Endothelial cell (in vitro differentiated cells): Measurements from ENCODE around the gene IRAK1. TPM values are rescaled to one million over a fixed set of nuclear protein-coding genes. Genes with fewer than 3 reads are reported as not detected.

Source experiments
- DNase-seq: peaks from one replicate; pipeline ENCODE4 v3.0.0; 2021; ENCODE audit warnings: low spot score
- H3K27ac Mint-ChIP-seq: one replicate; pipeline ENCODE4 v1.8.0; 2021; ENCODE audit warnings: mixed read lengths, inconsistent platforms; ENCODE audit not compliant: unreplicated experiment
- H3K27me3 Mint-ChIP-seq: one replicate; pipeline ENCODE4 v1.8.0; 2021; ENCODE audit warnings: mild to moderate bottlenecking, moderate library complexity, mixed read lengths, inconsistent platforms; ENCODE audit not compliant: unreplicated experiment
- H3K36me3 Mint-ChIP-seq: one replicate; pipeline ENCODE4 v1.8.0; 2021; ENCODE audit warnings: mild to moderate bottlenecking, low read depth, mixed read lengths, inconsistent platforms; ENCODE audit not compliant: unreplicated experiment
- H3K4me1 Mint-ChIP-seq: one replicate; pipeline ENCODE4 v1.8.0; 2021; ENCODE audit warnings: mild to moderate bottlenecking, mixed read lengths, inconsistent platforms; ENCODE audit not compliant: unreplicated experiment
- H3K4me3 Mint-ChIP-seq: one replicate; pipeline ENCODE4 v1.8.0; 2021; ENCODE audit warnings: mild to moderate bottlenecking, mixed read lengths, inconsistent platforms; ENCODE audit not compliant: unreplicated experiment
- H3K9me3 Mint-ChIP-seq: one replicate; pipeline ENCODE4 v1.8.0; 2021; ENCODE audit warnings: mixed read lengths, inconsistent platforms; ENCODE audit not compliant: unreplicated experiment
- long read RNA-seq: library from polyadenylated mRNA; unstranded; transcript quantifications from one replicate; pipeline ENCODE4 v2.0.0, GENCODE V29; 2020; ENCODE audit not compliant: unreplicated experiment
- total RNA-seq: library from RNA; stranded (reverse); fragmentation: NEBNext Ultra II Directional; extraction: Animal tissue kit (Norgen Biotek cat#: 25700); gene quantifications from one replicate; pipeline ENCODE4 v1.2.1, GENCODE V29; 2021; ENCODE audit not compliant: unreplicated experiment
- TF ChIP-seq, protein P1 (sequence below): fragments of 200-600 bp; sonication (generic); IDR thresholded peaks from one replicate; pipeline ENCODE4 v1.5.0; 2021; ENCODE audit warnings: antibody characterized with exemption; ENCODE audit not compliant: unreplicated experiment

The IRAK1 gene
- total RNA-seq: 89.9 TPM
- long read RNA-seq, partial matches to known transcripts: 0 of 3 reads
- long read RNA-seq, other reads (novel, unspliced or antisense): 3 of 3 reads

DNA sequence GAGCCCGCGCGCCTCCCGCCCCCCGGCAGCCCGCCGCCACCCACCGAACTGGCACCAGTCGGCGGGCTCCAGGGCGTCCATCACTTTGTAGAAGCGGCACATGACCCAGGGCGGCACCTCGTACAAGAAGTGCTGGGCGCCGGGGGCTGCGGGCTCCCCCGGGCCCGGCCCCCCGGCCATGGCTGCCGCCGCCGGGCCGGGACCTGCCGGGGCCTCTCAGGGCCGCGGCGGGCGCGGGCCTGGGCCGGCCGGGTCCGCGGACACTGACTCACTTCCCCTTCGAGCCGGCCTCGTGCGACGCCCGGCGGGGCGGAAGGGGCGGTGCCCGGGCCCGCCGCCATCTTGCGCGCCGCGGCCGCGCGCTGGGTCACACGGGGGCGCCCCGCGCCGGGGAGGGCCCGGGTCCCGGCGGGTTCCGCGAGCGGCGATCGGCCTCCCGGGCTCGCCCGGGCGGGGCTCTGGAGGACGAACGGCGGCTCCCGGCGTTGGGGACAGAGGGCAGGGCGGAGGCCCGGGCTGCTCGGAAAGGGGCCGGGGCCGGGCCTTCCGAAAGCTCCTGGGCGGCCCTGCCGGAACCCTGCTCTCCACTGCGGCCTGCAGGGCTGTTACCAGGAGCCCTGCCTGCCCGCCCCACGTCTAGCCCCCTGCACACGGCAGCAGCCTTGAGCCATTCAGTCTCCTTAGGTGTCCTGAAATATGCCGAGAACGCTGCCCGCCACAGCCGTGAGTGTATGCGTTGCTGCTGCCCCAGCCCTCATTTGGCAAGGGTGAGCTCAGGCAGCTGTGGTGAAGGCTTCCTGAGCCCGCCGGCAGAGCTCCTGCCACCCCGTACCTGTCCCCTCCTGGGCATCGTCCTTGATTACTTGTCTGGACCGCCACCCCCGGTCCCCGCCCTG lies at the start of gene IRAK1:
TSS of gene IRAK1 (minus strand) at position 270 of the 896 bp plus-strand sequence. CDS start at position 180, 90 bp downstream.
- TF ChIP-seq, protein P1, sequence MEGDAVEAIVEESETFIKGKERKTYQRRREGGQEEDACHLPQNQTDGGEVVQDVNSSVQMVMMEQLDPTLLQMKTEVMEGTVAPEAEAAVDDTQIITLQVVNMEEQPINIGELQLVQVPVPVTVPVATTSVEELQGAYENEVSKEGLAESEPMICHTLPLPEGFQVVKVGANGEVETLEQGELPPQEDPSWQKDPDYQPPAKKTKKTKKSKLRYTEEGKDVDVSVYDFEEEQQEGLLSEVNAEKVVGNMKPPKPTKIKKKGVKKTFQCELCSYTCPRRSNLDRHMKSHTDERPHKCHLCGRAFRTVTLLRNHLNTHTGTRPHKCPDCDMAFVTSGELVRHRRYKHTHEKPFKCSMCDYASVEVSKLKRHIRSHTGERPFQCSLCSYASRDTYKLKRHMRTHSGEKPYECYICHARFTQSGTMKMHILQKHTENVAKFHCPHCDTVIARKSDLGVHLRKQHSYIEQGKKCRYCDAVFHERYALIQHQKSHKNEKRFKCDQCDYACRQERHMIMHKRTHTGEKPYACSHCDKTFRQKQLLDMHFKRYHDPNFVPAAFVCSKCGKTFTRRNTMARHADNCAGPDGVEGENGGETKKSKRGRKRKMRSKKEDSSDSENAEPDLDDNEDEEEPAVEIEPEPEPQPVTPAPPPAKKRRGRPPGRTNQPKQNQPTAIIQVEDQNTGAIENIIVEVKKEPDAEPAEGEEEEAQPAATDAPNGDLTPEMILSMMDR: no peak
- peak within 1 kb of the TSS; percentile 74 for H3K27ac Mint-ChIP-seq

DNA sequence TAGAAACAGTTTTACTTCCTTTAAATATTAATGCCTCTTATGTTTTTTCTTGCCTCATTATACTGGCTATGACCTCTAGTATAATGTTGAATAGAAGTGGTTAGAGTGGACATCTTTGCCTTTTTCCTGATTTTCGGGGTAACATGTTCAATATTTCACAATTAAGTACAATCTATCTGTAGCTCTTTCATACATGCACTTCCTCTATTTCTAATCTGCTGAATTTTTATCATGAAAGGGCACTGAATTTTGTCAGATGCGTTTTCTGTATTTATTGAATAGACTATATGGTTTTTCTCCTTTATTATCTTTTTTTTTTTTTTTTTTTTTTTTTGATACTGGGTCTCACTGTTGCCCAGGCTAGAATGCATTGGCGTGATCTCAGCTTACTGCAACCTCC lies 48.9 kb upstream of the IRAK1 start:
- TF ChIP-seq, protein P1: no peak
- H3K4me1 Mint-ChIP-seq: peaks cover 11% of the 10 kb centered on the region
- no peaks in the 10 kb centered on the region for H3K27me3 Mint-ChIP-seq
- no peaks in the 10 kb centered on the region for H3K9me3 Mint-ChIP-seq
- no peaks in the 10 kb centered on the region for H3K36me3 Mint-ChIP-seq
- DNase-seq: no peak
- H3K27ac Mint-ChIP-seq: no peak overlapping the region
- H3K4me3 Mint-ChIP-seq: no peak overlapping the region

More for the DNA sequence above, at the start of gene IRAK1:
- Mint-ChIP-seq H3K36me3 (peaks cover 9% of the 10 kb centered on the region), H3K4me1 (peaks cover 11% of the 10 kb centered on the region), H3K4me3 (peak within 1 kb of the TSS; percentile 84), H3K27me3 (peaks cover 3% of the 10 kb centered on the region), H3K9me3 (no peaks in the 10 kb centered on the region)
- DNase-seq: peak; percentile 42

DNA sequence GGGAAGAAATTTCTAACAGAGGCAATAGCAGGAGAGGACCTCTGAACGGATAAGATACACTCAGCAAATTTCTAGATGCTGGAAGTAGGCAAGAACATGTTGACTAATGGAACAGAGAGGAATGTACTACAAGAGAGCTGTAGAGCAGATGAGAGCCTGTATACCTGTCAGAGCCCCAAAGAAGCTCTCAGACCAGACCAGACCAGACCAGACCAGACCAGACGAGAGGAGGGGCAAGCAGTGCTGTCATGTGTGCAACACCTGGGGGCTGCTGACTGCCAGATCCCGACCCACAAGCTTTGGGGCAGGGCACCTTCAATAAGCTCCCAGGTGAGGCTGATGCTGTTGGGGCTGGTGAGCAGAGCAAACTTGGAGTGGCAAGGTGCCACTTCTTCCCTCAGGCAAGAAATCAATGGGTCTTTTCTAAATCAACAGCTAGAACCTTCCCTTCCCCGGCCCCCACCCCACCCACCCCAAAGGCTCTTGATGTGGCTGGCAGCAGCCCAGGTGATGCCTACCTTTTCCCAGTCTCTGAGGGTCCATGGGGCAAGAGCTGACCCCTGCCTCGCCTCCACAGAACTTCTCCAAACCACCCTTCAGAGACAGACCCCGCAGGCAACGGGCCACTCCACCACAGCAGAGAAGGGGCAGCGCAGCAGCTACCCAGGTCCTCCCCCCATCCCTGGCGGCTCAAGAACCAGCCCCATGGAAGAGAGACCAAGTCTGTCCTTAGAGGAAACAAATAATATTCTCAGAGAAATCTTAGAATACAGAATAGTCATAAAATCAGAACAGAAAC lies 45.1 kb upstream of the IRAK1 start:
- Mint-ChIP-seq H3K27me3 (peaks cover 2% of the 10 kb centered on the region), H3K27ac (no peak overlapping the region), H3K4me3 (no peak overlapping the region), H3K4me1 (peaks cover 26% of the 10 kb centered on the region), H3K9me3 (no peaks in the 10 kb centered on the region), H3K36me3 (no peaks in the 10 kb centered on the region)
- DNase-seq: no peak
- TF ChIP-seq, protein P1: no peak

DNA sequence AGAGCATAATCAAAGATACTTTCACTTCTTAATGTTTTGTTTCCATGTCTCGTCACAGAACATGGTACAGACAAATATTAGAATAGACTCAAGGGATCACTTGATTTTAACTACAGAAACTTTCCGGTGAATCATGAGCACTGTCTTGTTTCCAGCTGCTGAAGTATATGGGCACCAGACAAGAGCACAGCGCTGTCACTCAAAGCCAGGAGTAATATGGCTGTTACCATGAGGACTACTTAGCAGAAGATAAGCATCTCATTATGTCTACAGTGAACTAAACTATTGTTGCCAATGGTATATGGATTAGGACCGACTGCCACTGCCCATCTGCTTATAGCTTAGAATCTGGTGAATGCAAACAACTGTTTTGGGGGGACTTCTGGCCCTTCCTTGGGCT lies 43.5 kb upstream of the IRAK1 start:
- H3K27ac Mint-ChIP-seq: no peak overlapping the region
- H3K4me3 Mint-ChIP-seq: no peak overlapping the region
- TF ChIP-seq, protein P1: no peak
- H3K4me1 Mint-ChIP-seq: peaks cover 34% of the 10 kb centered on the region
- H3K36me3 Mint-ChIP-seq: no peaks in the 10 kb centered on the region
- peaks cover 2% of the 10 kb centered on the region for H3K27me3 Mint-ChIP-seq
- H3K9me3 Mint-ChIP-seq: no peaks in the 10 kb centered on the region
- no peak for DNase-seq
